HG03457 (cell line): ENCODE measurements around the gene KRTAP10-7.
"Not testable (repeated sequence)": the region's sequence is repeated elsewhere in the genome, so short reads cannot be mapped to it uniquely, and the experiment has no call there.

Experiments
- ATAC-seq: cut with Tn5 transposase; IDR thresholded peaks from one replicate; pipeline ENCODE4 v1.9.1; 2021; ENCODE audit warnings: moderate number of reproducible peaks; ENCODE audit not compliant: unreplicated experiment

The KRTAP10-7 gene, protein sequence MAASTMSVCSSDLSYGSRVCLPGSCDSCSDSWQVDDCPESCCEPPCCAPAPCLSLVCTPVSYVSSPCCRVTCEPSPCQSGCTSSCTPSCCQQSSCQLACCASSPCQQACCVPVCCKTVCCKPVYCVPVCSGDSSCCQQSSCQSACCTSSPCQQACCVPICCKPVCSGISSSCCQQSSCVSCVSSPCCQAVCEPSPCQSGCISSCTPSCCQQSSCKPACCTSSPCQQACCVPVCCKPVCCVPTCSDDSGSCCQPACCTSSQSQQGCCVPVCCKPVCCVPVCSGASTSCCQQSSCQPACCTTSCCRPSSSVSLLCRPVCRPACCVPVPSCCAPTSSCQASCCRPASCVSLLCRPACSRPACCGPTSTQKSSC

DNA sequence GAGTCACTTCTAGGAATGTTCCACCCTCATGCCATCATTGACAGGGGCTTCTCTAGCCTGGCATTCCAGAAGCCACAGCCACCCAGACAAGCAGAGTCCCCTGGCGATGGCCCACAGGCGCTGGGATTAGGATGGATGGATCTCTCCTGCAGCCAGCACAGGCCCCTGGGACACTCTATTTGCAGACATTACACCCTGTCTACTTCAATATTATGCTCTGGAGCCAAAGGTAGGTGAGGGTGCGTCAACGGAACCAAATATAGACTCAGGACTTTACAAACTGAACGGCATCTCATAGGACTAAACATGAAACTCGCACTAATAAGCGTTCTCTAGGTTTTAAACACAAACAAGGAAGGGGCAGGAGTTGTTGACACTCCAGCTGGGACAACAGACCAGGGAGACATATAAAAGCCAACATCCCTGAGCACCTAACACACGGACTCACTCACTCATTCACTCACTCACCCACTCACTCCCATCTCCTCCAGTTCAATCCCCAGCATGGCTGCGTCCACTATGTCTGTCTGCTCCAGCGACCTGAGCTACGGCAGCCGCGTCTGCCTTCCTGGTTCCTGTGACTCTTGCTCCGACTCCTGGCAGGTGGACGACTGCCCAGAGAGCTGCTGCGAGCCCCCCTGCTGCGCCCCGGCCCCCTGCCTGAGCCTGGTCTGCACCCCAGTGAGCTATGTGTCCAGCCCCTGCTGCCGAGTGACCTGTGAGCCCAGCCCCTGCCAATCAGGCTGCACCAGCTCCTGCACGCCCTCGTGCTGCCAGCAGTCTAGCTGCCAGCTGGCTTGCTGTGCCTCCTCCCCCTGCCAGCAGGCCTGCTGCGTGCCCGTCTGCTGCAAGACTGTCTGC, at the start of gene KRTAP10-7:
TSS of gene KRTAP10-7 (plus strand) at position 480 of the 861 bp plus-strand sequence. CDS start at position 505, 25 bp downstream.
- not testable (repeated sequence) for ATAC-seq

DNA sequence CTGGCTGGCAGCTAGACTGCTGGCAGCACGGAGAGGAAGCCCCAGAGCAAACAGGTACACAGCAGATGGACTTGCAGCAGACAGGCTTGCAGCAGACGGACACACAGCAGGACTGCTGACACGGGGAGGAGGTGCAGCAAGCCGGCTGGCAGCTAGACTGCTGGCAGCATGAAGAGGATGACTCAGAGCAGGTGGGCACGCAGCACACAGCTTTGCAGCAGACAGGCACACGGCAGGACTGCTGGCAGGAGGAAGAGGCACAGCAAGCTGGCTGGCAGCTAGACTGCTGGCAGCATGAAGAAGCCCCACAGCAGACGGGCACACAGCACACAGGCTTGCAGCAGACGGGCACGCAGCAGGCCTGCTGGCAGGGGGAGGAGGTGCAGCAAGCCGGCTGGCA, 49.6 kb upstream of the KRTAP10-7 start:
- no peak for ATAC-seq

DNA sequence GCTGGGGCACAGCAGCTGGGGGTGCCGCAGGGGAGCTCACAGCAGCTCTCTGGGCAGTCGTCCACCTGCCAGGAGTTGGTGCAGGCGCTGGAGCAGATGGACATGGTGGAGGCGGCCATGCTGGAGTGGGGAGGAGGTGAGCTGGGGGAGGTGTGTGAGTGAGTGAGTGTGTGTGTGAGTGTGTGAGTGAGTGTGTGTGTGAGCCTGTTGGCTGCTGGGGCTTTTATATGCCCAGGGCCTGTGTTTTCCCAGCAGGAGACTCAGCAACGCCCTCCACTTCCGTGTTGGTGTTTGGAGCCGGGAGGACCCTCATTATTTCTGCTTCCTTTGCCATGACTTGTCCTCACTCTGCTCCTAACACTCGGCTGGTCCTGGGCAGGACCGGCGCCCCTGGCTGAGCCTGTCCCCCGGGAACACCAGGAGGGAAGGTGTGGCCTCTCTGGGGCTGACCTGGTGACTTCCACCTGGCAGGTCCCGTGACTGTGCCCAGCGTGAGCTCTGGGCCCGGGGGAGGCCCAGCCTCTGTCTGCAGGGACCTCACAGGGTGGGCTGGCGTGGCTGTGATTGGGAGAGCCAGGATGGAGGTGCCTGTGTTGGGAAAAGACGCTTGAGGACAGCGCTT, 48.9 kb upstream of the KRTAP10-7 start, which contains the start of gene KRTAP10-2:
TSS of gene KRTAP10-2 (minus strand) at position 166 of the 622 bp plus-strand sequence. CDS start at position 119, 47 bp downstream.
- no peak for ATAC-seq

DNA sequence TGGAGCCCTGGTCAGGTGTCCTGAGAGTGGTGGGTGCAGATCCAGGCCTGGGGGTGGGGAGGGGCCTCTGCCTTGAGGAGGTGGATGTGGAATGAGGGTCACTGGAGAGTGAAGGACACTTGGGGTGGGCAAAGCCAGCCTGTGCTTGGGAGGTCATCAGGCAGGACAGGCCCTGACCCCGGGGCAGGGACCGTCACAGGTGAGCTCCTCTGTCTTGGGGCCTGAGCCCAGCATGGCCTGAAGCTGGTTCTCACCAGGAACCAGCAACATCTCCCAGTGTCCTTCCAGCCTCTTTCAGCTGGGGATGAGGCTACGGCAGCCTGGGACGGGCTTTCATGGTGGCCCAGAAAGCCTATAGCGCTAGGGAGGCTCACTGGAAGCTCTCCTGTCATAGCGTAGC, 48.3 kb upstream of the KRTAP10-7 start:
- ATAC-seq: no peak

DNA sequence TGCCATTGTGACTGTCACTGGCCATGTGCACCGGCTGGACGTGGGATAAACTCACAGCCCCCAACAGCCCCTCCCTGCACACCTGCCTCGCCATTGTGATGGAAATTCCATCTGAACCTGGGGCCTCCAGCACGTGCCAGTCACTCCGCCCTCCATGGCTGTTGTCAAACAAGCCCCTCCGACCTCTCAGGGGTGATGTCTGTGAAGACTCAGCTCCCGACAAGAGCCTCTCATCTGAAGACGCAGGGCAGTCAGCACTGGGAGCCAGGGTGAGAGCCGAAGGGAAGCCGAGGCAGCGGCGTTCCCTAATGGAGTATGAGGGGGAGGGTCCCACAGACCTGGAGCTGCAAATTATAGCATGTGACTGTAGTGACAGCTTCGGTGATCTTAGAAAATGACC, 47.7 kb upstream of the KRTAP10-7 start:
- no peak for ATAC-seq

DNA sequence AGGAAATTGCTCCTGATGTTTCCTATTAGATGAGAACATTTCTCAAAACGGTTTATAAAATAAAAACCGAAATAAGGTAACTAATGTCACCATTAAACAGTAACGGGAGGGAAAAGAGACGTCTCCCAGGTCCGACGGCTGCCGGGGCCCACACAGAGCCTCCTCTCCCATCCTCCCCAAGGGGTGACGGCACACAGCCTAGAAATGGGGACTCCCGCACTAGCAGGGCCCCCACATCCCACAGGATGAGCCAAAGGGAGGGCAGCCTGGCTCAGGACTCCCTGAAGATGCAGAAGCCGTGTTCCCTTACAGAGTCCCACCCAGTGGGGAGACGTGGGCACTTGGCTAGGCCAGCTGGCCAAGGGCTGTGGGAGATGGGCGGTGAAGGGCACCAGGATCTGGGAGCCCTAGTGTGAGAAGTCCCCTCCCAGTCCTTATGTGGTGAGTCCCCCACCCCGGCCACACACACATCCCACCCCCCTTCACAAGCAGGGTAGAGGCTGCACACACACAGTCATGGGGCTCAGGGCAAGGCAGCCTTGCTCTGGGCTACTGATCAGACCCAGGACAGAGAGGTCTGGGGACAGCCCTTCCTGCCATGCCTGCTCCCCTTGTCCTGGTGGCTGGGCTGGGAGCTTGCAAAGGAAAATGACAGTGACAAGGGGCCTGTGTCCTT, 45.1 kb upstream of the KRTAP10-7 start:
- ATAC-seq: no peak

DNA sequence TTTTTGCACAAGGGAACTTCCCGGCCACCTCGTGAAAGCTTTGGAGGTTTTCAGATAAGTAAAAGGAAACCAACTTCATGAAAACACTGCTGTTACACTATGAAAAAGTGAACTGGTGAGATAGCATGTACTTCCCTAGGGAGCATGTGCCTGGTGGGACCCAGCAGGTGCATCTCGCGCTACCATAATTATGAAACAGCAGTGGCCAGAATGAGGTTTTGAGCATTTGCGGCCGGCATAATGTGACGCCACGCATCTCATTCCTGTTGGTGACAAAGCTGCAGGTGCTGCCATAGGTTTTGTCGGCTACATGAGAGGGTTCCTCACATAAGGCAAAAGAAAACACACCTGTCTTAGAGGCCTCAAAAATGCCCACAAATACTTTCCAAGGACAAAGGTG, 43.5 kb upstream of the KRTAP10-7 start:
- ATAC-seq: no peak

DNA sequence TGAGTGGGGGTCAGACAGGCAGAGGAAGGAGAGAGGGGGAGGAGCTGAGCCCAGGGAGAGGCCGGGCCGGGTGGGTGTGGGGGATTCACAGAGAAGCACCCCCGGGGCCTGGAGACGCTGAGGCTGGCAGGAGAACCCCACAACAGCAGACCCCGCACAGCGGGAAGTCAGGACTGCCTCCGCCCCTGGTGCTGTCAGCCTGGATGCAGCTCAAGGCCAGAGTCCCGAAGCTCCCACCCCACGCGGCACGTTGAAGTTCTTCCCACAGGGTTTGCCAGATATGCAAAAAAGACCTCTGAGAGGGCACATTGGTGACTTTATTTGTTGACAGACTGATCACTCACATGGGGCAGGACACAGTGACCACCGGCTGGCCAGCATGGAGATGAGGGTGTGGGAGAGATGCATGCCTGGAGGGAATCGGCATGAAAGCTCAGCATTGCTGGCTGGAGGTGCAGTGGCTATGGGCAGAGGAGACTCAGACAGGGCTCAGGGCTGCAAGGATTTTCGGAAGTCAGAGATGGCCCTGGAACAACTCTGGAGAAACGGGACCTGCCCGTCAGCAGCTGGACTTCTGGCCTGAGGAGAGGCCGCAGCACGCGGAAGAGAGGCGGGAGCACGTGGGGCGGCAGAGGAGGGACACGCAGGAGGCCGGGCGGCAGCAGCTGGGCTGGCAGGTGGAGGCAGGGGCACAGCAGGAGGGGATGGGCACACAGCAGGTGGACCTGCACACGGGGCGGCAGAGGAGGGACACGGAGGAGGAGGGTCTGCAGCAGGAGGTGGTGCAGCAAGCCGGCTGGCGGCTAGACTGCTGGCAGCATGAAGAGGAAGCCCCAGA, 42.7 kb upstream of the KRTAP10-7 start:
- ATAC-seq: no peak

DNA sequence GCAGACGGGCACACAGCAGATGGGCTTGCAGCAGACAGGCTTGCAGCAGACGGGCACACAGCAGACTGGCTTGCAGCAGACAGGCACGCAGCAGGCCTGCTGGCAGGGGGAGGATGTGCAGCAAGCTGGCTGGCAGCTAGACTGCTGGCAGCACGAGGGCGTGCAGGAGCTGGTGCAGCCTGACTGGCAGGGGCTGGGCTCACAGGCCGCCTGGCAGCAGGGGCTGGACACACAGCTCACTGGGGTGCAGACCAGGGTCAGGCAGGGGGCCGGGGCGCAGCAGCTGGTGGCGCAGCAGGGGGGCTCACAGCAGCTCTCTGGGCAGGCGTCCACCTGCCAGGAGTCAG, 42.1 kb upstream of the KRTAP10-7 start:
- ATAC-seq: not testable (repeated sequence)

DNA sequence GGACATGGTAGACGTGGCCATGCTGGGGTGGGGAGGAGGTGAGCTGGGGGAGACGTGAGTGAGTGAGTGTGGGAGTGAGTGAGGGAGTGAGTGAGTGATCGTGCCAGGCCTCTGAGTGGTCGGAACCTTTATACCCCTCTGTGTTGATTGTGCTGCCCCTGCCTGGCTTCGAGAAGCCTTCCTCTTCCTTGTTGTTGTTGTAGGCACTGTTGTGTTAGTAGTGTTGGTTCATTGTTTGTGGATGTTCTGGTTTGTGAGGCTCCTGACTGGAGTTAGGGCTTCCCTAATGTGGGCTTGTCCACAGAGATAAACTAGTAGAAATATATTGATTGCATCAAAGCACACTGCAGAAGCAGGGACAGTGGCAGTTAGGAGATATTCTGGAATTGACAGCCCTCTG, 41.7 kb upstream of the KRTAP10-7 start, which contains the start of gene KRTAP10-3:
TSS of gene KRTAP10-3 (minus strand) at position 101 of the 400 bp plus-strand sequence. CDS start at position 21, 80 bp downstream.
- no peak for ATAC-seq

DNA sequence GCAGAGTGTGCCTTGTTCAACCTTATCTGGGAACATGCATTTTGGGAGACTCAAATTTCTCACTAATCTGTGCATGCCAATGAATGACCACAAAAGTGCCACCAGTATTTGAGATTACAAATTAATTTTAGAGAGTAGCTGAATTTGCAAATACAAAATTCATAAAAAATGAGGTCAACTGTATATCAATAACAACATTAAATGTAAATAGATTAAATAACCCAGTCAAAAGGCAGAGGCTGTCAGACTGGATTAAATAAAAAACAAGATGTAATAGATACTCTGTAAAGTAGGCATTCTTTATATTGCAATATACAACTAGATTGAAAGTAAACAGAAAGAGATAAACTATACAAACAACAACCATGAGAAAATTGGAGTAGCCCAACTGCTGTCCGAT, 36.3 kb upstream of the KRTAP10-7 start:
- no peak for ATAC-seq

DNA sequence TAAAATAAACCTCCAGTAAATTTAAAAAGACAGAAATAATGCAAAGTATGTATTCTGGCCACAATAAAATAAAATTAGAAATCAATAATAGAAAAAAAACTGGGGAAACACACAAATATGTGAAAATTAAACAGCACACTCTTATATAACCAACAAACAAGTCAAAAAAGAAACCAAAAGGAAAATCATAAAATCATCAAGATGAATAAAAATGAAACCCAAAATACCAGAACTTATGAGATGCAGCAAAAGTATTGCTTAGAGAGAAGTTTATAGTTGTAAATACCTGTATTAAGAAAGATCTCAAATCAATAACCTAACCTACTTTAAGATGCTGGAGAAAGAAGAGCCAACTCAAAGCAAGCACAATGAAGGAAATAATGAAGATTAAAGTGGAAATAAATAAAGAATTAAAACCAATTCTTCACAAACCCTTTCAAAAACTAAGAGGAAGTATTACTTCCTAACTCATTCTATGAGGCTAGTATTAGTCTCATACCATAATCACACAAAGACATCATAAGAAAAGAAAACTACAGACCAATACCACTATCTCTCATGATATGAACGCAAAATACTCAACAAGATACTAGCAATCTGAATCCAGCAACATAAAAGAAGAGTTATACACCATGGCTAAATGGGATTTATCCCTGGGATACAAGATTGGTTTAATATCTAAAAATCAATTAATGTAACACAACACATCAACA, 35.4 kb upstream of the KRTAP10-7 start:
- no peak for ATAC-seq

DNA sequence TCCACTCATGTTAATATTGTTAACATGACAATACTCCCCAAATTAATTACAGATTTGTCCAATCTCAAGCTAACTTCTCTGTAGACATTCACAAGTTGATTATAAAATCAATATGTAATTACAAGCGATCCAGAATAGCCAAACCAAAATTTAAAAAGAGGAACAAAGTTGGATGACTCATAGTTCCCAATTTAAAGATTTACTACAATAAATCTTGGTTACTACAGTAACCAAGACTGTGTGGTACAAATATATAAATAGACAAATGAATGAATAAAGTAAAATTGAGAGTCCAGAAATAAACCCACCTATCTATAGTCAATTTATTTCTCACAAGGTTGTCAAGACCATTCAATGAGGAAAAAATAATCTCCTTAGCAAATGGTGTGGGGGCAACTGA, 34.0 kb upstream of the KRTAP10-7 start:
- ATAC-seq: no peak

DNA sequence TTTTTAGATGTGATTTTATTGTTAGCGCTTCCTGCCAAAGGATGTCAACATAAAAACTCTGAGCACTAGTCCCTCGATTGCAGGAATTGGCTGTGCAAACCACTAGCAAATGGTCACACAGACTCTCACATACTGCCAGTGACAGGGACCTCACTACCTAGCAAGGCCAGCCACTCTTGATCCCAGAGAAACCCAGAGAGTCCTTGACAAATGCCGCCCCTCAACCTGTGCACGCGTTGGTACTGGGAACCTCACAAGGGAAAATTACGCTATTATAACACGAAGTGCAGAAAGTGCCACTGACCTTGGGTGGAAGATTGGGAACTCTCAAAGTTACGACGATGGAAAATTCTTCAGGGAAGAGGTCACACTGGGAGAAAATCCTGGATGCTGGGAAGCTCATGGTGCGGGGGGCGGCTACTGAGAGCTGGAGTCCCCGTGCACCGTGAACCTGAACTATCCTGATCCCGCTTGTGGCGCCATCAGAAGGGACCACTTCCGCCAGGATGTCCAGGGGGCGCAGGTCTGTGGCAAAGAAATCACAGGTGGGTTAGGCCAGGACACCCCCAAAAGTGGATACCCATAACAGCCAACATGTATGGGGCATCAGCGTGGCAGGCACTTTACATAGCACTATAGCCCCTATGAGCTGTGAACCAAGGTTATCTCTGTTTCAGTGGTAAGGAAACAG, 32.8 kb upstream of the KRTAP10-7 start:
- no peak for ATAC-seq

DNA sequence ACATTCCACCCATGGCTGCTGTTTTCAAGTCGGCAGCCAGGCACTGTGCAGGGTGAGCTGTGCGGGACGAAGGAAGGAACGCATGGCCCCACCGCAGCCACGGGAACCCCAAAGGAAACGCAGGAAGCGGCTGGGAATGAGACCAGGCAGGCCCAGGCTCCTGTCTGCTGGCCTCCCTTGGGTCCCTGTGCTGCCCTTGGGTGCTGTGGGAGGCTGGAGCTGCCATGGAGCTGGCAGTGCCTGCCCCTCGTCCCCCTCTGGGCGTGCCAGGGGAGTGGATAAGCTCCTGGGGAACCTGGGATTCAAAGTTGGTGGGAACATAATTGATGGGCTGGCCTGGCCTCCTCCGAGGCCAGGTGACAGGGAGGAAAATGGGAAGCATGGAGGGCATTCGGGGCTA, 32.1 kb upstream of the KRTAP10-7 start:
- no peak for ATAC-seq

DNA sequence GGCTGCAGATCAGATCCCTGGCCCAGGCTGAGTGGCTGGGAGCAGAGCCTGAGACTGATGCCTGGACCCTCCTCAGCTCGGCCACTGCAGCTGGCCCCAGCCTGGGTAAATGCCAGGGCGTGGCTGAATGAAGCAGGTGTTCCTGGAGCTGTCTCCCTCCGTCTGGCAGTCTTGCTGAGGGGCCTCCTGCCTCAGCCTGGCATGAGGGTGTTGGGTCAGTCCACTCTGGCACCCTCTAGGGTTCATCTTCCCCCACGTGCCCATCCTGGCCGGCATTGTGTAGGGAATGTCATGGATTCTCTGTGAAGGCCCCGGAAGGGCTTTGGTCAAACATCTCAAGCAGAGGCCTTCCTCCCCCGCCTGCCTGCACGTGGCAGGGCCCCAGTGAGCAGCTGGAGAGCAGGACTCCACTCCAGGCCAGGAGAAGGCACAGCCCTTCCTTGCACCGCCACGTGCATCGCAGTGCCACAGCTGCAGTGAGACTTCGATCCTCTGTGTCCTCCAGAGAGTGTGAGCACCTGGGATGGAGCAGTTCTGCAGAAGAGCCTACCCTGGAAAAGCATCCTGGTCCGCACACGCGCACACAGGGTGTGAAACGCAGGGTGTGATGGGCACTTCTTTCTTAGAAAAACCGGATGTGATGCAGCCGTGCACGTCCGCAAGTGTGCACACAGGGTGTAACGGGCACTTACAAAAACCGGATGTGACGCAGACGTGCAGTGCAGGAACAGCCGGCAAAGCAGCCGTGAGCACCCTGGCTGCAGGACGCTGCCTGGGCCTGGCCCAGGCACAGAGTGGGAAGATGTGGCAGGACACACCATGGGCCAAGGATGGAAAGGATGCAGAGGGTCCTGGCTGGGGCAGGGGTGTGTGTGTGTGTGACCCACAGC, 31.5 kb upstream of the KRTAP10-7 start:
- no peak for ATAC-seq

DNA sequence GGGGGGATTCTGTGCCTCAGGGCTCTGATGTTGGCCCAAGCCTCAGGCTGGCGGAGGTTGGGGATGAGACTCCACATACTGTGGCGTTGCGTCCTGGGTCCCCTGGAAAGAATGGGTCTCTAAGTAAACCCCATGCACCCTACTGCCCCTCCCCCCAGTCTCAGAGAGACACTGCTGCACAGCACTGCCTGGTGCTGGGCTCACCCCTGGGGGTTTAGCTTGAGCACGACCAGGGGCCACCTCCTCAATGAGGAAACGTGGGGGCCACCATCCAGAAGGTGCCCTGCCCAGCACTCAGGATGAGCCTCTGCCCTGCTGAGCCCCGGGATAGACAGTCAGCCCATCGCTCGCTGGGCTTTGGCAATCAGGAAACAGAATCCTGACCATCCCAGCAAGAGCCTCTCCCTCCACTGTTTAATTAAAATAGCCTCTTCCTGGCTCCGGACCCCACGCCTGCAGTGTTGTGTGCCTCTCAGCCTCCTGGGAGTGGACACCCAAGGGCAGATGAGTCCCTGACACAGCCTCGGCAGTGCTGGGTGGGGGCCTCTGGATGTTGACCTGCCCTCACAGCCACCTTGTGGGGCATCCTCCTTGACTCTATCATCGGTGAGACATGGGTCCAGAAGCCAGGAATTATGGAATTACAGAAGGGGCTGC, 30.4 kb upstream of the KRTAP10-7 start:
- ATAC-seq: no peak
